K562 (cell line): ENCODE results near the gene DPP10. TPM values are rescaled to one million over a fixed set of nuclear protein-coding genes. Genes with fewer than 3 reads are reported as not detected.

Experiments
- ATAC-seq: fragments of 200-7000 bp; cut with Tn5 transposase; 3 replicates; pipeline ENCODE4 v1.9.1; 2020; ENCODE audit warnings: moderate library complexity
- BruUV-seq: library from RNA; stranded (reverse); fragments of 400-500 nt; replicated peaks from 2 replicates; lab custom pipeline; 2021; lab: Mats Ljungman, UMichigan
- CTCF ChIA-PET: fragments of 300-600 bp; formaldehyde crosslinking; extraction: SDS; loops from one replicate; lab custom pipeline; 2021; ENCODE audit warnings: low intra/inter-chr PET ratio; lab: Yijun Ruan, JAX
- POLR2A ChIA-PET: fragments of 300-600, 350-650 bp; sonication (Branson Sonifier 250); formaldehyde crosslinking; extraction: SDS; loops from one replicate; lab custom pipeline; 2021; ENCODE audit warnings: antibody characterized with exemption, inconsistent platforms; lab: Yijun Ruan, JAX
- DNase-seq, 4 experiments: peaks; one replicate each; pipeline versions ENCODE4 v3.0.0 to v3.0.0-alpha.2; 2011 to 2018; ENCODE audit warnings: low spot score in 3 of 4, mixed read lengths in 3 of 4; ENCODE audit errors: extremely low read depth in 1 of 4
- FAIRE-seq: peaks from 2 replicates; lab custom pipeline; 2011; peaks lifted over from hg19 to GRCh38; lab: Jason Lieb, UNC
- H2AFZ ChIP-seq: 2 replicates; pipeline ENCODE4 v1.6.0; 2011; ENCODE audit warnings: low read depth, low read length, control low read depth, inconsistent platforms
- H3K27ac ChIP-seq: fragments of 200-600 bp; 3 replicates; pipeline ENCODE4 v1.8.0; 2011; ENCODE audit warnings: low read depth, mild to moderate bottlenecking, control low read depth, inconsistent platforms, low read length, moderate library complexity, mixed read lengths; ENCODE audit errors: extremely low read depth
- H3K27me3 ChIP-seq, 2 experiments: fragments of 300-600 bp in 1 of 2; 2 replicates in 1 of 2; 3 replicates in 1 of 2; pipeline versions ENCODE4 v1.6.0 to v1.8.0; 2011; ENCODE audit warnings: inconsistent platforms in 2 of 2, low read length in 2 of 2, mild to moderate bottlenecking in 1 of 2, mixed read lengths in 1 of 2, moderate library complexity in 1 of 2; ENCODE audit not compliant: control insufficient read depth in 2 of 2, insufficient read depth in 2 of 2
- H3K36me3 ChIP-seq: fragments of 300-600 bp; 3 replicates; pipeline ENCODE4 v1.8.0; 2011; ENCODE audit warnings: mild to moderate bottlenecking, low read length, inconsistent platforms; ENCODE audit not compliant: control insufficient read depth, insufficient read depth
- H3K4me1 ChIP-seq, 2 experiments: fragments of 200-600 bp in 1 of 2; replicated peaks in 1 of 2; 2 replicates in 1 of 2; 3 replicates in 1 of 2; pipeline versions ENCODE4 v1.5.1 to v1.8.0; 2011; ENCODE audit warnings: inconsistent platforms in 2 of 2, low read length in 2 of 2, mild to moderate bottlenecking in 1 of 2, mixed read lengths in 1 of 2, moderate library complexity in 1 of 2; ENCODE audit not compliant: control insufficient read depth in 2 of 2, insufficient read depth in 2 of 2
- H3K4me2 ChIP-seq: 2 replicates; pipeline ENCODE4 v1.6.1; 2011; ENCODE audit warnings: low read length, control low read depth, inconsistent platforms, mixed read lengths; ENCODE audit not compliant: insufficient read depth
- H3K4me3 ChIP-seq: fragments of 200-600 bp; sonication (generic), shearing (Covaris generic); 2 replicates; pipeline ENCODE4 v1.5.1; 2016; ENCODE audit warnings: control low read depth, inconsistent platforms
- H3K79me2 ChIP-seq: fragments of 200-600 bp; 3 replicates; pipeline ENCODE4 v1.8.0; 2011; ENCODE audit warnings: low read length, inconsistent platforms; ENCODE audit not compliant: control insufficient read depth, insufficient read depth
- H3K9ac ChIP-seq, 2 experiments: 2 replicates each; pipeline versions ENCODE4 v1.6.0 to v1.6.1; 2011; ENCODE audit warnings: low read depth in 2 of 2, low read length in 2 of 2, control low read depth in 1 of 2, inconsistent platforms in 1 of 2, mild to moderate bottlenecking in 1 of 2, mixed read lengths in 1 of 2; ENCODE audit not compliant: insufficient read depth in 1 of 2
- H3K9me1 ChIP-seq: one replicate; pipeline ENCODE4 v1.6.0; 2011; ENCODE audit warnings: inconsistent platforms, mild to moderate bottlenecking, low read length, moderate library complexity; ENCODE audit not compliant: control insufficient read depth, insufficient read depth
- H3K9me3 ChIP-seq: replicated peaks from 2 replicates; pipeline ENCODE4 v1.5.1; 2011; ENCODE audit warnings: low read depth, low read length, inconsistent platforms; ENCODE audit not compliant: control insufficient read depth, insufficient read depth
- H4K20me1 ChIP-seq: replicated peaks from 2 replicates; pipeline ENCODE4 v1.6.1; 2011; ENCODE audit warnings: low read length, inconsistent platforms, mixed read lengths; ENCODE audit not compliant: control insufficient read depth, insufficient read depth
- ASH1L ChIP-seq: fragments of 450-650 bp; IDR thresholded peaks from 2 replicates; pipeline ENCODE4 v1.6.1; 2018; ENCODE audit warnings: borderline replicate concordance, mild to moderate bottlenecking, low read depth; ENCODE audit not compliant: partially characterized antibody
- CLOCK ChIP-seq: fragments of 250-450 bp; sonication (Bioruptor Pico); IDR thresholded peaks from 2 replicates; pipeline ENCODE4 v1.4.0; 2020; ENCODE audit warnings: mild to moderate bottlenecking, moderate library complexity, borderline replicate concordance
- CREB3 ChIP-seq: fragments of 450-650 bp; conservative IDR thresholded peaks from 2 replicates; pipeline ENCODE4 v1.6.1; 2016; ENCODE audit warnings: missing genetic modification characterization, low read depth, mild to moderate bottlenecking, missing compliant biosample characterization, moderate library complexity
- ELK1 ChIP-seq: sonication (generic); formaldehyde crosslinking; IDR thresholded peaks from 2 replicates; pipeline ENCODE4 v1.8.1; 2022; ENCODE audit warnings: missing genetic modification reagents
- FOXA3 ChIP-seq, 2 experiments: fragments of 450-650 bp in 1 of 2; sonication (generic) in 1 of 2; formaldehyde crosslinking; IDR thresholded peaks in 1 of 2; conservative IDR thresholded peaks in 1 of 2; 2 replicates each; pipeline versions ENCODE4 v1.4.0 to v1.8.0; 2020 to 2022; ENCODE audit warnings: mild to moderate bottlenecking in 2 of 2, missing genetic modification reagents in 1 of 2
- HDAC3 ChIP-seq: fragments of 450-650 bp; IDR thresholded peaks from 2 replicates; pipeline ENCODE4 v1.6.1; 2018; ENCODE audit warnings: borderline replicate concordance, mild to moderate bottlenecking, moderate library complexity; ENCODE audit not compliant: partially characterized antibody
- JUN ChIP-seq, 2 experiments: sonication (generic) in 1 of 2; formaldehyde crosslinking in 1 of 2; IDR thresholded peaks; 2 replicates each; pipeline versions ENCODE4 v1.6.1 to v1.8.0; 2012 to 2022; ENCODE audit warnings: borderline replicate concordance in 2 of 2, mild to moderate bottlenecking in 2 of 2, improper control_type of control experiment in 1 of 2, low read depth in 1 of 2, low read length in 1 of 2, missing genetic modification reagents in 1 of 2
- LEF1 ChIP-seq: fragments of 450-650 bp; IDR thresholded peaks from 2 replicates; pipeline ENCODE4 v1.6.1; 2016; ENCODE audit warnings: mild to moderate bottlenecking
- MAFF ChIP-seq: IDR thresholded peaks from 2 replicates; pipeline ENCODE4 v1.6.1; 2012; ENCODE audit warnings: low read length, improper control_type of control experiment
- POLR3A ChIP-seq: IDR thresholded peaks from 2 replicates; pipeline ENCODE4 v1.6.1; 2011; ENCODE audit warnings: borderline replicate concordance, mild to moderate bottlenecking, moderate library complexity; ENCODE audit not compliant: insufficient read length, insufficient read depth; ENCODE audit errors: extremely low read depth
- TEAD2 ChIP-seq: fragments of 450-650 bp; IDR thresholded peaks from 2 replicates; pipeline ENCODE4 v1.6.1; 2016; ENCODE audit warnings: missing genetic modification characterization, control low read depth, missing compliant biosample characterization
- WHSC1 ChIP-seq: IDR thresholded peaks from one replicate; pipeline ENCODE4 v1.6.1; 2012; ENCODE audit warnings: low read length, control low read depth, inconsistent platforms
- XRCC5 ChIP-seq: fragments of 200-400 bp; formaldehyde crosslinking; IDR thresholded peaks from 2 replicates; pipeline ENCODE4 v1.6.1; 2017; ENCODE audit warnings: low read depth, mild to moderate bottlenecking, low read length
- ZNF224 ChIP-seq: sonication (generic); formaldehyde crosslinking; IDR thresholded peaks from 2 replicates; pipeline ENCODE4 v1.8.0; 2022; ENCODE audit warnings: mild to moderate bottlenecking, missing genetic modification reagents
- ZNF24 ChIP-seq: fragments of 450-650 bp; IDR thresholded peaks from 2 replicates; pipeline ENCODE4 v1.6.1; 2016
- WGBS: fragments of 100-300 bp; shearing (Covaris generic); methylation state at CpG from one replicate; pipeline ENCODE4 v1.1.6; 2016; ENCODE audit warnings: low coverage, mixed read lengths; ENCODE audit not compliant: insufficient coverage; ENCODE audit errors: missing lambda C conversion rate; 5-methylcytosine and 5-hydroxymethylcytosine counted together
- in situ Hi-C: fragments of 300-500 bp; cut with MboI; formaldehyde crosslinking; loops from 4 replicates; pipeline ENCODE4 v1.15.0; 2018; ENCODE audit warnings: inconsistent platforms, mixed read lengths
- intact Hi-C: fragments of 100-400 bp; cut with micrococcal nuclease; formaldehyde crosslinking; loops from 2 replicates; pipeline ENCODE4 v1.14.2; 2022
- polyA plus RNA-seq, 8 experiments: library from polyadenylated mRNA; depleted of rRNA in 4 of 8; stranded (reverse) in 5 of 8; unstranded in 3 of 8; fragments of >200 nt; fragmentation: Nextera tagmentation in 2 of 8; fragmentation: Illumina TruSeq in 1 of 8; extraction: Ambion mirVana in 2 of 8; extraction: Trizol in 1 of 8; gene quantifications; 2 replicates each; pipeline versions ENCODE4 v1.2.1 to v1.2.3, GENCODE V29; 2011 to 2014; ENCODE audit warnings: inconsistent platforms in 1 of 8, missing spikeins in 1 of 8
- total RNA-seq, 7 experiments: library from RNA; depleted of rRNA in 6 of 7; stranded (reverse); fragments of >200 nt in 6 of 7; fragmentation: Illumina TruSeq in 2 of 7; extraction: Trizol in 2 of 7; gene quantifications; 2 replicates each; pipeline versions ENCODE4 v1.2.1 to v1.2.3, GENCODE V29; 2011 to 2021; ENCODE audit warnings: low replicate concordance in 1 of 7

DPP10 gene
- total and polyA plus RNA-seq, 9 of the 15 experiments (the other 6 are each of a cell fraction or from before 2014, with no cell fraction given) = not detected

- FAIRE-seq (no peak), ATAC-seq (no peak), DNase-seq (no peak)
- H3K9me1 ChIP-seq = no peaks in the 10 kb centered on the region
- no peak overlapping the region for H3K9ac ChIP-seq
- no peak overlapping the region for H3K4me2 ChIP-seq
- WGBS = 2% methylated on average over 14 of the region's 14 CpGs
- BruUV-seq = no TSS peak
- H2AFZ ChIP-seq = no peak overlapping the region
- H3K4me3 ChIP-seq = no peak overlapping the region
- H3K36me3 ChIP-seq = no peaks in the 10 kb centered on the region
- CTCF ChIA-PET = no interaction called here
- H3K27ac ChIP-seq = no peak overlapping the region
- H3K9me3 ChIP-seq = no peaks in the 10 kb centered on the region
- no peaks in the 10 kb centered on the region for H3K4me1 ChIP-seq
- H3K79me2 ChIP-seq = no peaks in the 10 kb centered on the region
- POLR2A ChIA-PET = no interaction called here
- TF ChIP-seq CLOCK (CRISPR knock-in tag) (no peak), HDAC3 (no peak), POLR3A (no peak), TEAD2 (tag) (no peak), MAFF (no peak), XRCC5 (no peak), WHSC1 (no peak), JUN (IDR thresholded peaks at IDR 0.05; ENCODE audit: borderline replicate concordance, low read depth, low read length) (no peak), JUN (CRISPR knock-in tag; IDR thresholded peaks at IDR 0.05; ENCODE audit: borderline replicate concordance) (no peak), ZNF24 (no peak), ZNF224 (CRISPR knock-in tag) (no peak), ELK1 (CRISPR knock-in tag) (no peak), FOXA3 (CRISPR knock-in tag; conservative IDR thresholded peaks at IDR 0.05 in 1 of 2, IDR thresholded peaks at IDR 0.05 in 1 of 2) (no peak), LEF1 (no peak), ASH1L (no peak), CREB3 (tag) (no peak)
- in situ Hi-C loops = no loop called here
- no peaks in the 10 kb centered on the region for H4K20me1 ChIP-seq
- intact Hi-C loops = no loop called here
- H3K27me3 ChIP-seq = no peaks in the 10 kb centered on the region
These were observed 1405.8 kb downstream of the DPP10 start for GRCh38 chr2:115848192-115848591.
